ENCODE results near the gene KRTAP10-4. TPM values are rescaled to one million over a fixed set of nuclear protein-coding genes. Genes with fewer than 3 reads are reported as not detected.
A peak's percentile ranks its signal among the peaks of the same experiment; 100 is the strongest.

KRTAP10-4 gene
- total and polyA plus RNA-seq, 10 of the 15 experiments (the other 5 are each of a cell fraction or from before 2014, with no cell fraction given), result not detected

- FAIRE-seq, result peak; percentile 66
- in situ Hi-C loops (cut with MboI), result no loop called here
- ChIA-PET POLR2A (no interaction called here), CTCF (no interaction called here), RAD21 (ENCODE audit: unreplicated experiment) (no interaction called here), SMC1A (ENCODE audit: uncharacterized antibody, unreplicated experiment) (no interaction called here)
- Histone ChIP-seq H3K4me2 (ENCODE audit: control insufficient read depth, insufficient read depth) (no peak overlapping the region), H3K4me1 (ENCODE audit: control insufficient read depth, insufficient read depth, low read length) (no peaks in the 10 kb centered on the region), H3K79me2 (ENCODE audit: control insufficient read depth, insufficient read depth, low read length) (no peaks in the 10 kb centered on the region), H4K20me1 (ENCODE audit: control insufficient read depth, insufficient read depth) (no peaks in the 10 kb centered on the region), H3K27me3 (replicated peaks in 1 of 2; ENCODE audit: control insufficient read depth in 2 of 2, insufficient read depth in 2 of 2, low read length in 1 of 2) (no peaks in the 10 kb centered on the region), H2AFZ (ENCODE audit: control insufficient read depth, low read depth, low read length) (no peak overlapping the region), H3K9me3 (replicated peaks; ENCODE audit: control insufficient read depth, insufficient read depth, low read length) (no peaks in the 10 kb centered on the region; the same call in 2 of the 3 replicates), H3K36me3 (ENCODE audit: control insufficient read depth in 2 of 2, insufficient read depth in 2 of 2, low read length in 1 of 2) (no peaks in the 10 kb centered on the region), H3K4me3 (no peak overlapping the region), H3K27ac (ENCODE audit: control insufficient read depth, insufficient read depth) (no peak overlapping the region), H3K9ac (ENCODE audit: control insufficient read depth, insufficient read depth, low read length) (no peak overlapping the region)
- WGBS (ENCODE audit: insufficient coverage, insufficient replicate concordance, low lambda C conversion rate, missing lambda C conversion rate), result 17% methylated on average over 2 of the region's 2 CpGs
- no peak for DNase-seq (ENCODE audit: low read depth, low spot score)
- TF ChIP-seq CEBPB (IDR thresholded peaks at IDR 0.05; ENCODE audit: borderline replicate concordance in 1 of 2, low read depth in 2 of 2, low read length in 2 of 2), result no peak
- peak; percentile 7 for TF ChIP-seq PBX3 (IDR thresholded peaks at IDR 0.05; ENCODE audit: insufficient replicate concordance, low read depth, low read length)
- TF ChIP-seq BCL3 (IDR thresholded peaks at IDR 0.05; ENCODE audit: borderline replicate concordance, insufficient read depth, low read depth, low read length, poor library complexity, severe bottlenecking), result peak; percentile 92
- TF ChIP-seq BRCA1 (IDR thresholded peaks at IDR 0.05; ENCODE audit: low read depth, low read length), result no peak
- TF ChIP-seq PKNOX1 (IDR thresholded peaks at IDR 0.05), result no peak
- no peak for TF ChIP-seq FOS (IDR thresholded peaks at IDR 0.05; ENCODE audit: borderline replicate concordance, extremely low read depth, insufficient read length)
- ATAC-seq, result no peak
- BruUV-seq (replicated peaks), result no TSS peak
- intact Hi-C loops (cut with micrococcal nuclease; ENCODE audit: unreplicated experiment), result no loop called here
Observed at GRCh38 chr21:44524414-44525371, 48.8 kb upstream of the KRTAP10-4 start.

All from GM12878 (cell line).